Measurements from ENCODE around the gene HAGHL. TPM values are rescaled to one million over a fixed set of nuclear protein-coding genes. Genes with fewer than 3 reads are reported as not detected.

HAGHL gene
- total and polyA plus RNA-seq, 7 experiments from 2014 or later, result 0.72 to 14.6 (median 9.4) TPM

DNA sequence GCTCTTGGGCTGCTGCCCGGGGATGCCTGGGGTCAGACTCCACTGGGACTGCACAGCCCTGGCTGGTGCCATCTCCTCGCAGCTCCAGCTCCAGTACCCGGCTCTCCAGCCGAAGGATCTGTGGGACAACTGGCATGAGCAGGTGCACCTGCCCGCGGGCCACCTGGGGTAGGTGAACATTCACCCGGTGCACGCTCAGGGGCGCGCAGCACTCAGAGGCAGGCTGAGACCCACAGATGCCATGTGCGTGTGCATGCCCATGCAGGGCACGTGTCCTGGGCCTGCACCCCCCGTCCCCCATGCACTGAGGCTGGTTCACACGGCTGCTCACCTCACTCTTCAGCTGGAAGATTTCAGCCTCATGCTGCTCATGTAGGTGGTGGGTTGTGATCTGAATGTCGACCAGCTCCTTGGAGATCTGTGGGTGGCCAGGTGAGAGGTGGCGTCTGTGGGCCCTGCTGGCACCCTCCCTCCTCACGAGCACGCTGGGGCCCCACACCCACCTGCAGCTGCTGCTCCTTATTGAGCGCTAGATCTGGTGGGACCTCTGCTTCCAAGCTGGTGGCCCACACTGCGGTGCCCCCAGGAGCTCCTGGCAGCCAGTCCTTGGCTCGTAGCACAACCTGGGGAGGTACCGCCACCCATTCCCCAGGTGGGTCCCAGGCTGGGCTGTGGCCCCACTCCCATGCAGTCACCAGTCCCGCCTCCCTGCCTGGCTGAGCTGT, 1.3 kb upstream of the HAGHL start:
- H3K9me3 Mint-ChIP-seq, result no peaks in the 10 kb centered on the region
- Histone ChIP-seq H3K4me1 (ENCODE audit: control insufficient read depth in 2 of 2, insufficient read depth in 2 of 2, low read length in 2 of 2) (peaks cover 12 to 15% of the 10 kb centered on the region in 2 donors), H3K27me3 (ENCODE audit: control insufficient read depth in 2 of 2, insufficient read depth in 2 of 2, low read length in 2 of 2) (no peaks in the 10 kb centered on the region), H3K27ac (ENCODE audit: low read depth, low read length) (no peak overlapping the region), H3K36me3 (ENCODE audit: control insufficient read depth in 2 of 3, insufficient read depth in 3 of 3, low read length in 3 of 3) (no peaks in the 10 kb centered on the region), H3K4me3 (ENCODE audit: low read length) (no peak overlapping the region), H3K9me3 (ENCODE audit: control insufficient read depth in 2 of 3, low read length in 3 of 3) (no peaks in the 10 kb centered on the region)
- DNase-seq (no peak), ATAC-seq (no peak)
- ChIA-PET POLR2A (interaction anchor here (0.9 to 1.4 kb wide), 3 partner anchors 9 to 15 kb away, joined by 3 to 5 read pairs (median 3); partner anchors contain the start of gene CIAO3), CTCF (interaction anchor here (0.8 to 1.8 kb wide), 6 partner anchors 8 to 336 kb away, joined by 3 to 5 read pairs (median 4); partner anchors contain the start of gene CIAO3)
- no peaks in the 10 kb centered on the region for H3K36me3 Mint-ChIP-seq
- H3K27ac Mint-ChIP-seq, result peak overlapping the region in 2 of 9 donors; percentile 32 to 33
- intact Hi-C loops (cut with micrococcal nuclease), result loop anchor here (2.0 to 5.0 kb wide), 2 partner anchors 15 to 588 kb away; partner anchors contain the start of genes CIAO3 (in 1 of the 2) and NPRL3 (in 1 of the 2)
- peaks cover 0 to 10% (median 4%) of the 10 kb centered on the region in 7 donors for H3K4me1 Mint-ChIP-seq
- peaks cover 0 to 6% (median 0%) of the 10 kb centered on the region in 5 donors for H3K27me3 Mint-ChIP-seq
- H3K4me3 Mint-ChIP-seq, result peak overlapping the region in 4 of 10 donors; percentile 11 to 87 (median 26)

DNA sequence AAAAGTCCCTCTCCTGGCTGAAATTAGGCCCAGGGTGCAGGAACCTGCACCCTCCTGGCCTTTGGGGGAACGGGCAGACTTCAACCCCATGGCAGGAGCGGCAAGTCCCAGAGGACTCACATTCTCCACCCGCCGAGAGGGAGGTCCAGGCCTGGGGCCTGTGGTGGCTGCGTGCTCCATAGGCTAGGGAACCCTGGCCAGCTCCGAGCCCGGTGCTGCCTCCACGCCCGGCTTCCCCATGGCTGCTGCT, 793 bp upstream of the HAGHL start:
- POLR2A ChIA-PET, result interaction anchor here (1.0 to 1.4 kb wide), 3 partner anchors 8 to 31 kb away, joined by 3 to 5 read pairs (median 3); partner anchors contain the start of gene CIAO3
- H3K4me3 ChIP-seq (ENCODE audit: low read length), result no peak overlapping the region
- intact Hi-C loops (cut with micrococcal nuclease), result loop anchor here (2.0 to 5.0 kb wide), 2 partner anchors 15 to 589 kb away; partner anchors contain the start of genes CIAO3 (in 1 of the 2) and NPRL3 (in 1 of the 2)
- no peaks in the 10 kb centered on the region for H3K36me3 ChIP-seq (ENCODE audit: control insufficient read depth in 2 of 3, insufficient read depth in 3 of 3, low read length in 3 of 3)
- H3K4me3 Mint-ChIP-seq, result peak overlapping the region in 6 of 10 donors; percentile 11 to 87 (median 69)
- ATAC-seq, result no peak
- peaks cover 9 to 15% of the 10 kb centered on the region in 2 donors for H3K4me1 ChIP-seq (ENCODE audit: control insufficient read depth in 2 of 2, insufficient read depth in 2 of 2, low read length in 2 of 2)
- no peaks in the 10 kb centered on the region for H3K27me3 ChIP-seq (ENCODE audit: control insufficient read depth in 2 of 2, insufficient read depth in 2 of 2, low read length in 2 of 2)
- no peaks in the 10 kb centered on the region for H3K9me3 Mint-ChIP-seq
- H3K27me3 Mint-ChIP-seq, result peaks cover 0 to 6% (median 0%) of the 10 kb centered on the region in 5 donors
- H3K9me3 ChIP-seq (ENCODE audit: control insufficient read depth in 2 of 3, low read length in 3 of 3), result no peaks in the 10 kb centered on the region
- no peak for DNase-seq
- no peak overlapping the region for H3K27ac ChIP-seq (ENCODE audit: low read depth, low read length)
- H3K4me1 Mint-ChIP-seq, result peaks cover 0 to 10% (median 4%) of the 10 kb centered on the region in 7 donors
- H3K36me3 Mint-ChIP-seq, result no peaks in the 10 kb centered on the region
- CTCF ChIA-PET, result interaction anchor here (0.8 to 1.8 kb wide), 4 partner anchors 9 to 336 kb away, joined by 3 to 5 read pairs (median 4); partner anchors contain the start of gene CIAO3
- no peak overlapping the region for H3K27ac Mint-ChIP-seq

DNA sequence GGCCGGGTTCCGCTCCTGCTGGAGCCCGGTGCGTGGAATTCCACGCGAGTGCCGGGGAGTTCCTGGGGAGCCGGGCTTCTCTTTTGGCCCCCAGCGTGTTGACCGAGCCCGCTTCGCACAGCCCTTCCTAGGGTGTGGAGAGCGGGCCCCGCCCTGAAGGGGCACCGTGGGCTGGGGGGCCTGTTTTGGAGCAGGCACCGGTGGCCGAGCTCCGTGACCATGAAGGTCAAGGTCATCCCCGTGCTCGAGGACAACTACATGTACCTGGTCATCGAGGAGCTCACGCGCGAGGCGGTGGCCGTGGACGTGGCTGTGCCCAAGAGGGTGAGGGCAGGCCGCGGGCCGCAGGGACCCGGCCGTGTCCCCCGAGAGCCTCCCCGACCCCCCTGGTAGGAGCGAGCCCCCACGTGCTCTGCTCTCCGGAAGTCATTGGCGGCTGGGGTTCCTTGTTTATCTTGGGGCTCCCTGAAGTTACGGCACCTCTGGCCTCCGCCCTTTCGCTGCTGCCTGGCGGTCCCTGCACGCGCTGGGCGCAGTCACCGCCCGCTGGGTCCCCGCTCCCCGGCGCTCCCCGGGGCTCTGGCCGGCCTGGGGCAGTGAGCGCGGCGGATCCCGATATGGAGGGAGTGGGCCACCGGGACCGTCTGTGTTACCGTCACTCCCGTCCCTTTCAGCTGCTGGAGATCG, 528 bp downstream of the HAGHL start:
- DNase-seq (peak in 1 of 9 donors; percentile 42), ATAC-seq (peak; percentile 19)
- H3K9me3 Mint-ChIP-seq, result no peaks in the 10 kb centered on the region
- no peaks in the 10 kb centered on the region for H3K36me3 Mint-ChIP-seq
- Histone ChIP-seq H3K4me3 (ENCODE audit: low read length) (peak overlapping the region; percentile 65), H3K9me3 (ENCODE audit: control insufficient read depth in 2 of 3, low read length in 3 of 3) (no peaks in the 10 kb centered on the region), H3K36me3 (ENCODE audit: control insufficient read depth in 2 of 3, insufficient read depth in 3 of 3, low read length in 3 of 3) (peaks cover 0 to 3% (median 0%) of the 10 kb centered on the region in 3 experiments), H3K27ac (ENCODE audit: low read depth, low read length) (peak overlapping the region; percentile 61), H3K4me1 (ENCODE audit: control insufficient read depth in 2 of 2, insufficient read depth in 2 of 2, low read length in 2 of 2) (peaks cover 0 to 12% of the 10 kb centered on the region in 2 donors), H3K27me3 (ENCODE audit: control insufficient read depth in 2 of 2, insufficient read depth in 2 of 2, low read length in 2 of 2) (no peaks in the 10 kb centered on the region)
- H3K4me1 Mint-ChIP-seq, result peaks cover 0 to 6% (median 4%) of the 10 kb centered on the region in 7 donors
- no peak overlapping the region for H3K27ac Mint-ChIP-seq
- peak overlapping the region in 8 of 10 donors; percentile 33 to 87 (median 50) for H3K4me3 Mint-ChIP-seq
- CTCF ChIA-PET, result interaction anchor here (0.6 to 1.3 kb wide), 2 partner anchors 15 to 68 kb away, joined by 3 to 6 read pairs; no protein-coding TSS in a partner anchor
- H3K27me3 Mint-ChIP-seq, result peaks cover 0 to 6% (median 0%) of the 10 kb centered on the region in 5 donors
- intact Hi-C loops (cut with micrococcal nuclease), result loop anchor here (1.0 to 5.0 kb wide), 3 partner anchors 12 to 590 kb away; partner anchors contain the start of genes CIAO3 (in 1 of the 2), METRN (in 1 of the 2) and NPRL3 (in 1 of the 2)
- POLR2A ChIA-PET, result interaction anchor here (0.5 to 1.7 kb wide), 7 partner anchors 8 to 882 kb away, joined by 3 to 5 read pairs (median 3); partner anchors contain the start of genes CIAO3 and WDR24

DNA sequence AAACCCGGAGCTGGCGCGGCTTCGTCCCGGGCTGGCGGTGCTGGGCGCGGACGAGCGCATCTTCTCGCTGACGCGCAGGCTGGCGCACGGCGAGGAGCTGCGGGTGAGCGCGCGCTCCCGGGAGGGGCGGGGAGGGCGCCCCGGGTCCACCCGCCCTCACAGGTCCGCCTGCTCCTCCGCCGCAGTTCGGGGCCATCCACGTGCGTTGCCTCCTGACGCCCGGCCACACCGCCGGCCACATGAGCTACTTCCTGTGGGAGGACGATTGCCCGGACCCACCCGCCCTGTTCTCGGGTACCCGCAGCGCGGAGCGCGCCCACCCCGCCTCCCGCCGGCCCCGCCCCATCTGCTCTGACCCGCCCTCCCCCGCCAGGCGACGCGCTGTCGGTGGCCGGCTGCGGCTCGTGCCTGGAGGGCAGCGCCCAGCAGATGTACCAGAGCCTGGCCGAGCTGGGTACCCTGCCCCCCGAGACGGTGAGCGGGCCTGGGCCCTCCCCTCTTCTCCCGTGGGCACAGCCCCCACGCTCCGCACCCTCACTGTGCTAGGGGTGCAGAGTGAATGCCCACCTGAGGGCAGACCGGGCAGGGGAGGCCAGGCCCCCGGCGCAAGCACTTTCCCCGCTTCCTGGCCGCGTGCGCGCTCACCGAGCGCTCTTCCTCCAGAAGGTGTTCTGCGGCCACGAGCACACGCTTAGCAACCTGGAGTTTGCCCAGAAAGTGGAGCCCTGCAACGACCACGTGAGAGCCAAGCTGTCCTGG, 1.4 kb downstream of the HAGHL start:
- peaks cover 0 to 6% (median 0%) of the 10 kb centered on the region in 5 donors for H3K27me3 Mint-ChIP-seq
- peaks cover 0 to 11% (median 0%) of the 10 kb centered on the region in 3 experiments for H3K36me3 ChIP-seq (ENCODE audit: control insufficient read depth in 2 of 3, insufficient read depth in 3 of 3, low read length in 3 of 3)
- ATAC-seq (peak; percentile 85), DNase-seq (peak in 7 of 9 donors; percentile 46 to 64 (median 55))
- no peaks in the 10 kb centered on the region for H3K36me3 Mint-ChIP-seq
- POLR2A ChIA-PET, result interaction anchor here (0.7 to 1.7 kb wide), 4 partner anchors 9 to 33 kb away, joined by 3 to 7 read pairs (median 5); partner anchors contain the start of gene CIAO3
- CTCF ChIA-PET, result interaction anchor here (0.6 to 1.3 kb wide), 2 partner anchors 15 to 16 kb away, joined by 4 to 6 read pairs; no protein-coding TSS in a partner anchor
- H3K4me1 Mint-ChIP-seq, result no peaks in the 10 kb centered on the region
- H3K9me3 ChIP-seq (ENCODE audit: control insufficient read depth in 2 of 3, low read length in 3 of 3), result no peaks in the 10 kb centered on the region
- H3K27ac Mint-ChIP-seq, result no peak overlapping the region
- peak overlapping the region in 5 of 10 donors; percentile 25 to 87 (median 42) for H3K4me3 Mint-ChIP-seq
- intact Hi-C loops (cut with micrococcal nuclease), result loop anchor here in 1 of 2 donors (1.0 to 5.0 kb wide), 3 partner anchors 13 to 591 kb away; partner anchors contain the start of gene NPRL3
- no peaks in the 10 kb centered on the region for H3K27me3 ChIP-seq (ENCODE audit: control insufficient read depth in 2 of 2, insufficient read depth in 2 of 2, low read length in 2 of 2)
- no peaks in the 10 kb centered on the region for H3K9me3 Mint-ChIP-seq
- H3K4me3 ChIP-seq (ENCODE audit: low read length), result peak overlapping the region; percentile 39
- H3K4me1 ChIP-seq (ENCODE audit: control insufficient read depth in 2 of 2, insufficient read depth in 2 of 2, low read length in 2 of 2), result peaks cover 0 to 12% of the 10 kb centered on the region in 2 donors
- peak overlapping the region; percentile 21 for H3K27ac ChIP-seq (ENCODE audit: low read depth, low read length)

DNA sequence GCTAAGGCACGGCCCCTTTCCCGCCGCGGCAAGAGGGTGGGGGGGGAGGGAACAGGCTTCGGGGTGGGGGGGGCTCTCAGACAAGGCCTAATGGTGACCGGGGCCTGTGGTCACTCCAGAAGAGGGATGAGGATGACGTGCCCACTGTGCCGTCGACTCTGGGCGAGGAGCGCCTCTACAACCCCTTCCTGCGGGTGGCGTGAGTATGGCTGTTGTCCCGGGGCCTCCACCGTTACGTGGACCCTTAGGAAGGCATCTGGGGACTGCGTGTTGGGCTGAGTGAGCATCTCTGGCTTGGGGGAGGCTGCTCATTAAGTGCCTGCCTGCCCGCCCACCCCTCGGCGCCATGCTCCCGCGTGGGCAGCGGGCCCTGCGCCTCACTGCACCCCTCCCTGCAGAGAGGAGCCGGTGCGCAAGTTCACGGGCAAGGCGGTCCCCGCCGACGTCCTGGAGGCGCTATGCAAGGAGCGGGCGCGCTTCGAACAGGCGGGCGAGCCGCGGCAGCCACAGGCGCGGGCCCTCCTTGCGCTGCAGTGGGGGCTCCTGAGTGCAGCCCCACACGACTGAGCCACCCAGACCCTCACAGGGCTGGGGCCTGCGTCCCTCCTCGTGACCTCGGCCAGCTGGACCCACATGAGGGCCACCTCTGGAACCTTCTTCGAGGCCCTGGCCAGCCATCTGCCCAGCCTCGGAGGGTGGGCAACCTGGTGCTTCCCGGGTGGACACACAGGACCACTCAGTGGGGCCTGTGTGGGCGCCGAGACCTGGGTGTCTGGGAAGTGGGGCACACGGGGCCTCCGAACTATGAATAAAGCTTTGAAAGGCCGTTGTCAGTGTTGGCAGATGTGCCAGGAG, 2.2 kb downstream of the HAGHL start:
- DNase-seq (no peak), ATAC-seq (no peak)
- no peak overlapping the region for H3K27ac Mint-ChIP-seq
- peak overlapping the region in 4 of 10 donors; percentile 25 to 87 (median 43) for H3K4me3 Mint-ChIP-seq
- no peak overlapping the region for H3K27ac ChIP-seq (ENCODE audit: low read depth, low read length)
- no peaks in the 10 kb centered on the region for H3K4me1 Mint-ChIP-seq
- no peaks in the 10 kb centered on the region for H3K36me3 Mint-ChIP-seq
- ChIA-PET CTCF (no interaction called here), POLR2A (interaction anchor here (0.5 to 3.8 kb wide), 5 partner anchors 8 to 52 kb away, joined by 3 to 11 read pairs (median 3); partner anchors contain the start of gene ANTKMT)
- no peaks in the 10 kb centered on the region for H3K9me3 ChIP-seq (ENCODE audit: control insufficient read depth in 2 of 3, low read length in 3 of 3)
- H3K9me3 Mint-ChIP-seq, result no peaks in the 10 kb centered on the region
- no peak overlapping the region for H3K4me3 ChIP-seq (ENCODE audit: low read length)
- H3K36me3 ChIP-seq (ENCODE audit: control insufficient read depth in 2 of 3, insufficient read depth in 3 of 3, low read length in 3 of 3), result peaks cover 0 to 20% (median 1%) of the 10 kb centered on the region in 3 experiments
- H3K4me1 ChIP-seq (ENCODE audit: control insufficient read depth in 2 of 2, insufficient read depth in 2 of 2, low read length in 2 of 2), result peaks cover 0 to 12% of the 10 kb centered on the region in 2 donors
- peaks cover 0 to 6% (median 0%) of the 10 kb centered on the region in 5 donors for H3K27me3 Mint-ChIP-seq
- no peaks in the 10 kb centered on the region for H3K27me3 ChIP-seq (ENCODE audit: control insufficient read depth in 2 of 2, insufficient read depth in 2 of 2, low read length in 2 of 2)
- intact Hi-C loops (cut with micrococcal nuclease), result loop anchor here in 1 of 2 donors (1.0 to 5.0 kb wide), 3 partner anchors 12 to 592 kb away; partner anchors contain the start of gene NPRL3

Measured in naive thymus-derived CD4-positive, alpha-beta T cell (primary cell).